Tibial artery (tissue), 4 donors: ENCODE data around the gene LDAF1.

Experiments
- DNase-seq, 2 donors: peaks; one replicate each; pipeline ENCODE4 v3.0.0-alpha.2; 2019
- H3K27ac ChIP-seq, 2 donors: fragments of 200-600 bp; sonication (generic) in 1 of 2; 1 replicate in 1 of 2; 2 replicates in 1 of 2; pipeline ENCODE4 v1.5.1; 2018 to 2019; ENCODE audit warnings: mild to moderate bottlenecking in 1 of 2
- H3K27me3 ChIP-seq, 2 donors: fragments of 200-600 bp; sonication (generic) in 1 of 2; one replicate each; pipeline versions ENCODE4 v1.5.1 to v1.6.0; 2016 to 2019
- H3K36me3 ChIP-seq, 3 donors: fragments of 200-600 bp; sonication (generic) in 2 of 3; one replicate each; pipeline ENCODE4 v1.5.1; 2016 to 2019; ENCODE audit warnings: mild to moderate bottlenecking in 2 of 3
- H3K4me1 ChIP-seq, 4 donors: fragments of 200-600 bp; sonication (generic) in 2 of 4; 1 replicate in 3 of 4; 2 replicates in 1 of 4; pipeline ENCODE4 v1.5.1; 2016 to 2019
- H3K4me3 ChIP-seq, 2 donors: fragments of 200-600 bp; sonication (generic) in 1 of 2; 1 replicate in 1 of 2; 2 replicates in 1 of 2; pipeline ENCODE4 v1.5.1; 2018 to 2019; ENCODE audit warnings: mild to moderate bottlenecking in 2 of 2
- H3K9me3 ChIP-seq, 3 donors: fragments of 200-600 bp; sonication (generic) in 1 of 3; one replicate each; pipeline ENCODE4 v1.5.1; 2016 to 2019
- CTCF ChIP-seq, 2 experiments: fragments of 200-600 bp in 1 of 2; fragments of 450-650 bp in 1 of 2; IDR thresholded peaks; one replicate each; pipeline ENCODE4 v1.5.1; 2017 to 2019; ENCODE audit warnings: antibody characterized with exemption in 2 of 2, mild to moderate bottlenecking in 1 of 2, moderate library complexity in 1 of 2
- intact Hi-C: fragments of 100-400 bp; cut with DNase I; formaldehyde crosslinking; loops from one replicate; pipeline ENCODE4 v1.15.0; 2023; ENCODE audit warnings: low total_unique reads

Gene LDAF1

GRCh38 chr16:21218153-21218552 lies 59.7 kb downstream of the LDAF1 start:
- no peak for DNase-seq
- Histone ChIP-seq H3K9me3 (no peaks in the 10 kb centered on the region), H3K27me3 (peaks cover 0 to 17% of the 10 kb centered on the region in 2 donors), H3K27ac (no peak overlapping the region), H3K36me3 (no peaks in the 10 kb centered on the region), H3K4me3 (no peak overlapping the region), H3K4me1 (no peaks in the 10 kb centered on the region)
- intact Hi-C loops, result no loop called here
- no peak for TF ChIP-seq CTCF (IDR thresholded peaks at IDR 0.05)

- H3K36me3 ChIP-seq, result no peaks in the 10 kb centered on the region
- DNase-seq, result no peak
- intact Hi-C loops, result no loop called here
- H3K9me3 ChIP-seq, result no peaks in the 10 kb centered on the region
- H3K27ac ChIP-seq, result no peak overlapping the region
- H3K4me1 ChIP-seq, result no peaks in the 10 kb centered on the region
- H3K4me3 ChIP-seq, result no peak overlapping the region
- no peak for TF ChIP-seq CTCF (IDR thresholded peaks at IDR 0.05)
- H3K27me3 ChIP-seq, result peaks cover 0 to 16% of the 10 kb centered on the region in 2 donors
Measured at GRCh38 chr16:21219551-21219950, 61.1 kb downstream of the LDAF1 start.

DNA sequence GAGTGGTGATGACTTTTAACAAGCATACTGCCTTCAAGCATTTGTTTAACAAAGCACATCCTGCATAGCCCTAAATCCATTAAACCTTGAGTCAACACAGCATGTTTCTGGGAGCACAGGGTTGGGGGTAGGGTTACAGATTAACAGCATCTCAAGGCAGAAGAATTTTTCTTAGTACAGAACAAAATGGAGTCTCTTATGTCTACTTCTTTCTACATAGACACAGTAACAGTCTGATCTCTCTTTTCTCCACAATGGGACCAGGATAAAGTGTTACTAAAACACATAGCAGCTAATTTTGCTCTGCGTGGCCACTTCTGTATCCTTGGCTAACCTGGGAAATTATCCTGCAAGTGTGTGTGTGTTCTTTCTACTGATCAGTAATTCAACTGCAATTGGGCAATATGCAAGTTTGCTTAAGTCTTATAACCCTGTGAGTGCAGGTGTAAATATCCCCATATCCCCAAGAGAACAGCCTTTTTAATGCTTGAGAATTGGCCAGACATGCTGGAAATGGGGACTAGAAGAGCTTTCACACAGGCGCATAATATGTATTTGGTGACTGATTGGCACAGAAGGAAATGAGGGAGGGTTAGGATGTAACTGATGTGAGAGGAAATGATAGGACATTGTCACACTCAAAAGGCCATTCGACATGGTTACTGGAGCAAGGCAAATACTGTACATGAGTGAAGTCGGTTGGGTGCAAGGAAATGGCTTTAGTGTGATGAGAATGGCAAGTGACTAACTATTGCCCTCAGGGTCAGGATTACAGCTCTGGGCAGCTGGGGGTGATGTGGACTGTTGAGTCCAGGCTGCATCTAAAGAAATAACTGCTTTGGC lies 64.2 kb downstream of the LDAF1 start:
- TF ChIP-seq CTCF (IDR thresholded peaks at IDR 0.05), result no peak
- no peak for DNase-seq
- no peaks in the 10 kb centered on the region for H3K36me3 ChIP-seq
- peaks cover 0 to 18% of the 10 kb centered on the region in 2 donors for H3K27me3 ChIP-seq
- no peak overlapping the region for H3K27ac ChIP-seq
- H3K4me1 ChIP-seq, result no peaks in the 10 kb centered on the region
- H3K4me3 ChIP-seq, result no peak overlapping the region
- intact Hi-C loops, result loop anchor here (2.0 kb wide), 1 partner anchor 28 kb away; no protein-coding TSS in a partner anchor
- H3K9me3 ChIP-seq, result no peaks in the 10 kb centered on the region

DNA sequence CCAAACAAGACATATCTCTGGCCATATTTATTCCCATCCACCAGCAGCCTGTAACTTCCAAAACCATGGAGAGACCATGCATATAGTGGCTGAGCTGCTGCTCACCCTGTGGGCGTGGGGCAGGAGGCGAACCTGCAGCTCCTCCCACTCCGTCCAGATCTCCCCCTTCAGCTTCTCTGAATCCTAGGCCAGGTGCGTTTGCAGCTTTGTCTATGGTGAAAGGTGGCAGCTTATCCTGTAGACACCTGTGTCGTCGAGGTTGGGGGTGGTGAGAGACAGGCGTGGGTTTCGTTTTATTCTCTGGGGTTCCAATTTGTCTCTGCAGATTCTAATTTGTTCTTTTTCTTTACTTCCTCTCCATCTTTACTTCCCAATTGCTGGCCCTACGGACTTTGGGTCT lies 65.3 kb downstream of the LDAF1 start:
- TF ChIP-seq CTCF (IDR thresholded peaks at IDR 0.05), result no peak
- Histone ChIP-seq H3K9me3 (no peaks in the 10 kb centered on the region), H3K27me3 (peaks cover 0 to 14% of the 10 kb centered on the region in 2 donors), H3K27ac (no peak overlapping the region), H3K36me3 (no peaks in the 10 kb centered on the region), H3K4me3 (no peak overlapping the region), H3K4me1 (no peaks in the 10 kb centered on the region)
- intact Hi-C loops, result loop anchor here (2.0 kb wide), 1 partner anchor 29 kb away; no protein-coding TSS in a partner anchor
- no peak for DNase-seq

GRCh38 chr16:21224800-21225199 lies 66.3 kb downstream of the LDAF1 start:
- Histone ChIP-seq H3K27me3 (peaks cover 0 to 15% of the 10 kb centered on the region in 2 donors), H3K4me3 (no peak overlapping the region), H3K4me1 (no peaks in the 10 kb centered on the region), H3K27ac (no peak overlapping the region), H3K36me3 (no peaks in the 10 kb centered on the region), H3K9me3 (no peaks in the 10 kb centered on the region)
- DNase-seq, result no peak
- intact Hi-C loops, result no loop called here
- no peak for TF ChIP-seq CTCF (IDR thresholded peaks at IDR 0.05)
